WERI-Rb-1 (cell line): ENCODE measurements around the gene AFF1.

Experiments
- DNase-seq: peaks from one replicate; pipeline ENCODE4 v3.0.0-alpha.2; 2020
- H3K27ac ChIP-seq: fragments of 250-450 bp; sonication (Bioruptor Pico); 2 replicates; pipeline ENCODE4 v1.5.1; 2020; ENCODE audit warnings: mild to moderate bottlenecking, moderate library complexity
- H3K27me3 ChIP-seq: fragments of 250-450 bp; sonication (Bioruptor Pico); 2 replicates; pipeline ENCODE4 v1.5.1; 2021; ENCODE audit warnings: mild to moderate bottlenecking, low read depth, moderate library complexity; ENCODE audit not compliant: insufficient read depth, severe bottlenecking
- H3K36me3 ChIP-seq: fragments of 250-450 bp; sonication (Bioruptor Pico); 2 replicates; pipeline ENCODE4 v1.5.1; 2020; ENCODE audit warnings: mild to moderate bottlenecking, moderate library complexity
- H3K4me3 ChIP-seq: 2 replicates; pipeline ENCODE4 v1.5.1; 2011; ENCODE audit warnings: low read depth, mild to moderate bottlenecking, control low read depth, low read length
- H3K9me3 ChIP-seq: fragments of 250-450 bp; sonication (Bioruptor Pico); 2 replicates; pipeline ENCODE4 v1.5.1; 2021; ENCODE audit warnings: mild to moderate bottlenecking, moderate library complexity; ENCODE audit not compliant: severe bottlenecking
- CTCF ChIP-seq: IDR thresholded peaks from 2 replicates; pipeline ENCODE4 v1.5.1; 2011; ENCODE audit warnings: low read depth, mild to moderate bottlenecking, control low read depth, inconsistent platforms, low read length

AFF1 gene

GRCh38 chr4:87114245-87115062 is 179.6 kb downstream of the AFF1 start:
- no peak for DNase-seq
- Histone ChIP-seq H3K4me3 (no peak overlapping the region), H3K27me3 (no peaks in the 10 kb centered on the region), H3K9me3 (no peaks in the 10 kb centered on the region), H3K27ac (no peak overlapping the region), H3K36me3 (peaks cover 75% of the 10 kb centered on the region)
- peak; percentile 51 for TF ChIP-seq CTCF

- peaks cover 81% of the 10 kb centered on the region for H3K36me3 ChIP-seq
- no peak overlapping the region for H3K27ac ChIP-seq
- TF ChIP-seq CTCF, result no peak
- no peaks in the 10 kb centered on the region for H3K9me3 ChIP-seq
- no peak overlapping the region for H3K4me3 ChIP-seq
- H3K27me3 ChIP-seq, result no peaks in the 10 kb centered on the region
- no peak for DNase-seq
These were observed 181.4 kb downstream of the AFF1 start for GRCh38 chr4:87116231-87116630.

GRCh38 chr4:87117051-87117731 is 182.4 kb downstream of the AFF1 start:
- no peak for DNase-seq
- H3K4me3 ChIP-seq, result no peak overlapping the region
- no peak for TF ChIP-seq CTCF
- H3K27ac ChIP-seq, result no peak overlapping the region
- peaks cover 73% of the 10 kb centered on the region for H3K36me3 ChIP-seq
- no peaks in the 10 kb centered on the region for H3K9me3 ChIP-seq
- H3K27me3 ChIP-seq, result no peaks in the 10 kb centered on the region

- no peak for TF ChIP-seq CTCF
- no peaks in the 10 kb centered on the region for H3K9me3 ChIP-seq
- H3K27ac ChIP-seq, result no peak overlapping the region
- peaks cover 68% of the 10 kb centered on the region for H3K36me3 ChIP-seq
- DNase-seq, result no peak
- no peaks in the 10 kb centered on the region for H3K27me3 ChIP-seq
- no peak overlapping the region for H3K4me3 ChIP-seq
These were observed 182.9 kb downstream of the AFF1 start for GRCh38 chr4:87117732-87118075.

- no peak overlapping the region for H3K27ac ChIP-seq
- no peaks in the 10 kb centered on the region for H3K27me3 ChIP-seq
- peaks cover 69% of the 10 kb centered on the region for H3K36me3 ChIP-seq
- no peak for TF ChIP-seq CTCF
- H3K4me3 ChIP-seq, result no peak overlapping the region
- no peak for DNase-seq
- no peaks in the 10 kb centered on the region for H3K9me3 ChIP-seq
These were observed 183.6 kb downstream of the AFF1 start for GRCh38 chr4:87118421-87118820.

- Histone ChIP-seq H3K9me3 (no peaks in the 10 kb centered on the region), H3K27ac (no peak overlapping the region), H3K27me3 (no peaks in the 10 kb centered on the region), H3K36me3 (peaks cover 70% of the 10 kb centered on the region), H3K4me3 (no peak overlapping the region)
- DNase-seq, result no peak
- TF ChIP-seq CTCF, result no peak
These were observed 184.0 kb downstream of the AFF1 start for GRCh38 chr4:87118826-87119225.
